Esophagus squamous epithelium (tissue), 4 donors: ENCODE measurements around the gene TREX2.

ENCODE experiments used
- POLR2A ChIP-seq, 4 donors: fragments of 450-650 bp; IDR thresholded peaks; one replicate each; pipeline ENCODE4 v1.6.1; 2017; ENCODE audit warnings: antibody characterized with exemption in 4 of 4, mild to moderate bottlenecking in 4 of 4, moderate library complexity in 3 of 4
- TF ChIP-seq, protein P1 (sequence below), 6 experiments: fragments of 450-650 bp in 4 of 6; fragments of 200-600 bp in 2 of 6; sonication (generic) in 2 of 6; IDR thresholded peaks; one replicate each; pipeline ENCODE4 v1.5.1; 2016 to 2019; ENCODE audit warnings: antibody characterized with exemption in 6 of 6, mild to moderate bottlenecking in 4 of 6, moderate library complexity in 4 of 6

DNA sequence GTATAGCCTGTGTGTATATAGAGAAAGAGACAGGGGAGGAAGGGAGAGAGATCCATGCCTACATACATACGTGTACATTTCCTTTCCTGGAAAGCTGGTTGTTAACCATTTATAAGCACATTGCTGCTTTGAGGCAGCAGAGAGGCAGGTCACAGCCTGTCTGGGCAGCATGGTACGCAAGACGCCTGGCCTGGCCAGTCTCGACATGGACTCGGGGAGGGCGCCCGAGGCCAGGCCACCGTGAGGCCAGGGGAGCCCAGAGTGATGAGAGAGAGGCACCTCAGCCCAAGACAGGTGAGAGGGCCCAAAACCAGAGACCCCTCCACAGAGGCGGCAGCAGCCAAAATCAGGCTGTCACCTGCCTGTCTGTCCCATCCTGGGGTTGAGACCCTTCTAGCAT is 3.9 kb downstream of the TREX2 start:
- TF ChIP-seq, protein P1, sequence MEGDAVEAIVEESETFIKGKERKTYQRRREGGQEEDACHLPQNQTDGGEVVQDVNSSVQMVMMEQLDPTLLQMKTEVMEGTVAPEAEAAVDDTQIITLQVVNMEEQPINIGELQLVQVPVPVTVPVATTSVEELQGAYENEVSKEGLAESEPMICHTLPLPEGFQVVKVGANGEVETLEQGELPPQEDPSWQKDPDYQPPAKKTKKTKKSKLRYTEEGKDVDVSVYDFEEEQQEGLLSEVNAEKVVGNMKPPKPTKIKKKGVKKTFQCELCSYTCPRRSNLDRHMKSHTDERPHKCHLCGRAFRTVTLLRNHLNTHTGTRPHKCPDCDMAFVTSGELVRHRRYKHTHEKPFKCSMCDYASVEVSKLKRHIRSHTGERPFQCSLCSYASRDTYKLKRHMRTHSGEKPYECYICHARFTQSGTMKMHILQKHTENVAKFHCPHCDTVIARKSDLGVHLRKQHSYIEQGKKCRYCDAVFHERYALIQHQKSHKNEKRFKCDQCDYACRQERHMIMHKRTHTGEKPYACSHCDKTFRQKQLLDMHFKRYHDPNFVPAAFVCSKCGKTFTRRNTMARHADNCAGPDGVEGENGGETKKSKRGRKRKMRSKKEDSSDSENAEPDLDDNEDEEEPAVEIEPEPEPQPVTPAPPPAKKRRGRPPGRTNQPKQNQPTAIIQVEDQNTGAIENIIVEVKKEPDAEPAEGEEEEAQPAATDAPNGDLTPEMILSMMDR (IDR thresholded peaks at IDR 0.05), result no peak
- no peak for TF ChIP-seq POLR2A (IDR thresholded peaks at IDR 0.05)
